ENCODE measurements around the gene OLFML2B. TPM values are rescaled to one million over a fixed set of nuclear protein-coding genes. Genes with fewer than 3 reads are reported as not detected.

Gene OLFML2B
- total RNA-seq, 1 experiment from 2014 or later = not detected

GRCh38 chr1:161954050-161954449 lies 69.6 kb downstream of the OLFML2B start:
- H3K4me3 ChIP-seq = no peak overlapping the region
- CTCF ChIA-PET = interaction anchor here (0.6 kb wide), 1 partner anchor 83 kb away, joined by 3 read pairs; no protein-coding TSS in a partner anchor

GRCh38 chr1:161953256-161953920 lies 70.3 kb downstream of the OLFML2B start:
- H3K27ac ChIP-seq = no peak overlapping the region
- intact Hi-C loops (cut with micrococcal nuclease; ENCODE audit: unreplicated experiment) = no loop called here
- ChIA-PET POLR2A (ENCODE audit: unreplicated experiment) (no interaction called here), CTCF (no interaction called here)
- no TSS peak for BruUV-seq (replicated peaks)
- 0 out of 2 replicates have a peak, but pooled peaks cover 3% of the 10 kb centered on the region for H3K36me3 ChIP-seq (ENCODE audit: low read depth)
- no peak for TF ChIP-seq EZH2 (IDR thresholded peaks at IDR 0.05; ENCODE audit: low read depth)
- TF ChIP-seq CTCF (conservative IDR thresholded peaks at IDR 0.05) = no peak
- no peaks in the 10 kb centered on the region for H3F3A ChIP-seq (ENCODE audit: insufficient read depth, low read depth)
- H3K9me3 ChIP-seq (ENCODE audit: insufficient read depth, low read depth) = no peaks in the 10 kb centered on the region
- H4K20me1 ChIP-seq (ENCODE audit: insufficient read depth) = no peaks in the 10 kb centered on the region
- H3K79me2 ChIP-seq (ENCODE audit: low read depth) = no peaks in the 10 kb centered on the region
- no peaks in the 10 kb centered on the region for H3K9me2 ChIP-seq (ENCODE audit: insufficient read depth)
- H3K27me3 ChIP-seq (ENCODE audit: insufficient read depth, low read depth) = no peaks in the 10 kb centered on the region
- no peak for DNase-seq
- no peak overlapping the region for H3K4me2 ChIP-seq
- no peak overlapping the region for H3K4me3 ChIP-seq
- H2AFZ ChIP-seq = no peak overlapping the region
- H3K4me1 ChIP-seq (replicated peaks; ENCODE audit: insufficient read depth) = no peaks in the 10 kb centered on the region

More at GRCh38 chr1:161954050-161954449, 69.6 kb downstream of the OLFML2B start:
- intact Hi-C loops (cut with micrococcal nuclease; ENCODE audit: unreplicated experiment) = no loop called here
- DNase-seq = no peak
- Histone ChIP-seq H2AFZ (no peak overlapping the region), H3K4me2 (no peak overlapping the region), H3K9me2 (ENCODE audit: insufficient read depth) (no peaks in the 10 kb centered on the region), H3K79me2 (ENCODE audit: low read depth) (no peaks in the 10 kb centered on the region), H4K20me1 (ENCODE audit: insufficient read depth) (no peaks in the 10 kb centered on the region), H3K36me3 (ENCODE audit: low read depth) (peaks cover 10% of the 10 kb centered on the region; the same call in 1 of the 2 replicates), H3K27ac (no peak overlapping the region), H3K4me1 (replicated peaks; ENCODE audit: insufficient read depth) (no peaks in the 10 kb centered on the region), H3K27me3 (ENCODE audit: insufficient read depth, low read depth) (no peaks in the 10 kb centered on the region), H3K9me3 (ENCODE audit: insufficient read depth, low read depth) (no peaks in the 10 kb centered on the region), H3F3A (ENCODE audit: insufficient read depth, low read depth) (no peaks in the 10 kb centered on the region)
- BruUV-seq (replicated peaks) = no TSS peak
- POLR2A ChIA-PET (ENCODE audit: unreplicated experiment) = no interaction called here
- TF ChIP-seq EZH2 (IDR thresholded peaks at IDR 0.05; ENCODE audit: low read depth) (no peak), CTCF (conservative IDR thresholded peaks at IDR 0.05) (no peak)

- no peak overlapping the region for H3K4me2 ChIP-seq
- H3K4me3 ChIP-seq = no peak overlapping the region
- ChIA-PET CTCF (no interaction called here), POLR2A (ENCODE audit: unreplicated experiment) (no interaction called here)
- no peaks in the 10 kb centered on the region for H3K36me3 ChIP-seq (ENCODE audit: low read depth)
- TF ChIP-seq EZH2 (IDR thresholded peaks at IDR 0.05; ENCODE audit: low read depth) = no peak
- TF ChIP-seq CTCF (conservative IDR thresholded peaks at IDR 0.05) = no peak
- H4K20me1 ChIP-seq (ENCODE audit: insufficient read depth) = no peaks in the 10 kb centered on the region
- intact Hi-C loops (cut with micrococcal nuclease; ENCODE audit: unreplicated experiment) = no loop called here
- no peak overlapping the region for H3K27ac ChIP-seq
- no peaks in the 10 kb centered on the region for H3F3A ChIP-seq (ENCODE audit: insufficient read depth, low read depth)
- no peak overlapping the region for H2AFZ ChIP-seq
- no peaks in the 10 kb centered on the region for H3K79me2 ChIP-seq (ENCODE audit: low read depth)
- no peak for DNase-seq
- H3K9me2 ChIP-seq (ENCODE audit: insufficient read depth) = no peaks in the 10 kb centered on the region
- H3K27me3 ChIP-seq (ENCODE audit: insufficient read depth, low read depth) = no peaks in the 10 kb centered on the region
- no TSS peak for BruUV-seq (replicated peaks)
- no peaks in the 10 kb centered on the region for H3K9me3 ChIP-seq (ENCODE audit: insufficient read depth, low read depth)
- H3K4me1 ChIP-seq (replicated peaks; ENCODE audit: insufficient read depth) = no peaks in the 10 kb centered on the region
Measured at GRCh38 chr1:161952607-161953172, 71.0 kb downstream of the OLFML2B start.

All from PC-9 (cell line).